Measurements from ENCODE around the gene GPR137. TPM values are rescaled to one million over a fixed set of nuclear protein-coding genes. Genes with fewer than 3 reads are reported as not detected.

GPR137 gene
- total RNA-seq, 4 donors from 2014 or later, result 12.5 to 25.7 (median 20.0) TPM

GRCh38 chr11:64251753-64252002, 34.0 kb upstream of the GPR137 start:
- peaks cover 0 to 64% (median 26%) of the 10 kb centered on the region in 4 donors for H3K4me1 ChIP-seq
- H3K27ac ChIP-seq, result peak overlapping the region; percentile 60 to 89 (median 74)
- TF ChIP-seq EP300 (IDR thresholded peaks at IDR 0.05), result no peak
- TF ChIP-seq, protein P1, sequence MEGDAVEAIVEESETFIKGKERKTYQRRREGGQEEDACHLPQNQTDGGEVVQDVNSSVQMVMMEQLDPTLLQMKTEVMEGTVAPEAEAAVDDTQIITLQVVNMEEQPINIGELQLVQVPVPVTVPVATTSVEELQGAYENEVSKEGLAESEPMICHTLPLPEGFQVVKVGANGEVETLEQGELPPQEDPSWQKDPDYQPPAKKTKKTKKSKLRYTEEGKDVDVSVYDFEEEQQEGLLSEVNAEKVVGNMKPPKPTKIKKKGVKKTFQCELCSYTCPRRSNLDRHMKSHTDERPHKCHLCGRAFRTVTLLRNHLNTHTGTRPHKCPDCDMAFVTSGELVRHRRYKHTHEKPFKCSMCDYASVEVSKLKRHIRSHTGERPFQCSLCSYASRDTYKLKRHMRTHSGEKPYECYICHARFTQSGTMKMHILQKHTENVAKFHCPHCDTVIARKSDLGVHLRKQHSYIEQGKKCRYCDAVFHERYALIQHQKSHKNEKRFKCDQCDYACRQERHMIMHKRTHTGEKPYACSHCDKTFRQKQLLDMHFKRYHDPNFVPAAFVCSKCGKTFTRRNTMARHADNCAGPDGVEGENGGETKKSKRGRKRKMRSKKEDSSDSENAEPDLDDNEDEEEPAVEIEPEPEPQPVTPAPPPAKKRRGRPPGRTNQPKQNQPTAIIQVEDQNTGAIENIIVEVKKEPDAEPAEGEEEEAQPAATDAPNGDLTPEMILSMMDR (IDR thresholded peaks at IDR 0.05), result no peak
- no peak for TF ChIP-seq POLR2A (IDR thresholded peaks at IDR 0.05)
- DNase-seq (ENCODE audit: low spot score in 2 of 2), result no peak
- no peaks in the 10 kb centered on the region for H3K27me3 ChIP-seq
- WGBS, 2 donors, result 0% methylated on average over 18 of the region's 18 CpGs
- H3K36me3 ChIP-seq, result peaks cover 0 to 23% (median 0%) of the 10 kb centered on the region in 3 donors
- H3K4me3 ChIP-seq, result peak overlapping the region; percentile 57 to 96 (median 70)
- H3K9me3 ChIP-seq, result no peaks in the 10 kb centered on the region

DNA sequence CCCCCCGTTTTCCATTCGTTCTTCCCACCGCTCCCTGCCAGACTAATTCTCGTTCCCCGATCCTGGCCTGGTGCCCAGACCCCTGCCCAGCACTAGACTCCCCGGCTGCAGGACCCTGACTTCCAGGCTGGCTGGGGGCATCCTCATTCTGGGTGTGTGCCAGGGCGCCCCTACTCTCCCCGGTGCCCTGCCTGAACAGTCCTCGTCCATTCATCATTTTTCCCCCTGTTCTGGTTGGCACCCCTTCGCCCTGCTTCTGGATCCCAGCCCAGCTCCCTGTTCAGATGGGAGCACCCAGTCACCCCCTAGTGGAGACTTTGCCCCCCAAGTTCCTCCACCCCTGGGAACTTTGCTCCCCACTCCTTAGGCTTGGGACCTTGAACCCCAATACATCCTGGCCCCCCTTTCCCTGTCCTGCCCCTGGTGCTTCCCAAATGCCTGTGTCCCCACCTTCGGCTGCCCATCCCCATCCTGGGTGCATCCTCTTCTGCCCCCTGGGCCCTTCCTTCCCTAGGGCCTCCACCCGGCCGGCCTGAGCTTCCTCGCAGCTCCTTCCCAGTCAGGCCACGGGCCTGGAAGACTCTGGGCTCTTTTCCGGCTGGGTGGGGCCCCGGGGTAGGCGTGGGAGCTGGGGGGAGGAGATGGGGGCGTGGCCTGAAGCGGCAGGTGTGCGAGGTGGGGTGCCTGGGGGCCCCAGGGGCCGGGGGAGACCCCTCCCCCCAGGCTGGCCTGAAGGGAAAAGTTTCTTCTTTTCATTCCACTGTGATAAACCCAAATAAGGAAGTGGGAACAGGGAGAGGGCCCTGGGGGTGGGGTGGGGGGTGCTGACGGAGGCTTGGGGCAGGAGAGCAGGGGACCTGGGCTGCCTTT, 33.4 kb upstream of the GPR137 start:
- WGBS, 2 donors, result 3 to 9% methylated on average over 23 of the region's 23 CpGs
- H3K27me3 ChIP-seq, result no peaks in the 10 kb centered on the region
- H3K9me3 ChIP-seq, result no peaks in the 10 kb centered on the region
- peak overlapping the region; percentile 57 to 96 (median 70) for H3K4me3 ChIP-seq
- TF ChIP-seq, protein P1 (IDR thresholded peaks at IDR 0.05), result peak; percentile 14 to 42 (median 23)
- TF ChIP-seq POLR2A (IDR thresholded peaks at IDR 0.05) (no peak), EP300 (IDR thresholded peaks at IDR 0.05) (no peak)
- H3K4me1 ChIP-seq, result peaks cover 0 to 61% (median 23%) of the 10 kb centered on the region in 4 donors
- DNase-seq (ENCODE audit: low spot score in 2 of 2), result no peak
- H3K27ac ChIP-seq, result peak overlapping the region; percentile 60 to 89 (median 74)
- peaks cover 0 to 29% (median 0%) of the 10 kb centered on the region in 3 donors for H3K36me3 ChIP-seq

GRCh38 chr11:64253043-64253442, 32.6 kb upstream of the GPR137 start:
- peak overlapping the region in 2 of 4 donors; percentile 61 to 96 for H3K4me3 ChIP-seq
- peaks cover 0 to 55% (median 21%) of the 10 kb centered on the region in 4 donors for H3K4me1 ChIP-seq
- H3K27me3 ChIP-seq, result no peaks in the 10 kb centered on the region
- DNase-seq (ENCODE audit: low spot score in 2 of 2), result no peak
- WGBS, 2 donors, result 72 to 78% methylated on average over 6 to 8 of the region's 8 CpGs
- TF ChIP-seq EP300 (IDR thresholded peaks at IDR 0.05) (no peak), POLR2A (IDR thresholded peaks at IDR 0.05) (no peak)
- TF ChIP-seq, protein P1 (IDR thresholded peaks at IDR 0.05), result no peak
- peak overlapping the region in 2 of 4 donors; percentile 75 to 89 for H3K27ac ChIP-seq
- no peaks in the 10 kb centered on the region for H3K9me3 ChIP-seq
- peaks cover 0 to 37% (median 0%) of the 10 kb centered on the region in 3 donors for H3K36me3 ChIP-seq

DNA sequence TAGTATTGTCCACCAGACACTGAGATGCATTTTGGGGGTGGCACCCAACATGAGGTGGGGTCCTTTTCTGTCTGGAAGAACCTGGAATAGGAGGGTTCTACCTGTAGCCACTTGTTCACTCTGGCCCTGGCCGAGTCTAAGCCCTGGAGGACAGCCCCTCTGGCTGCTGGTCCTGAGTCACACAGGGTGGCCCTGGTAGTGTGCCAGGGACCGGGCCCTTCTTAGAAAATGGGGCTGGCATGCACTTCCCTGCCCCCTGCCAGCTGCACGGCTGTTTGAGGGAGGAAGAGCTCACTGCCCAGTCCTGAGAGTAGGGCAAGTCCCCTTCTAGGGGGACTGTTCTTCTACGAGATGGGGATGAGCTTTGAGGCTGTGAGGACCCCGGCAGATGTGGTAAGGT, 32.2 kb upstream of the GPR137 start:
- Histone ChIP-seq H3K27me3 (no peaks in the 10 kb centered on the region), H3K27ac (no peak overlapping the region), H3K4me3 (no peak overlapping the region), H3K36me3 (peaks cover 0 to 41% (median 0%) of the 10 kb centered on the region in 3 donors), H3K4me1 (peaks cover 0 to 50% (median 21%) of the 10 kb centered on the region in 4 donors), H3K9me3 (no peaks in the 10 kb centered on the region)
- TF ChIP-seq, protein P1 (IDR thresholded peaks at IDR 0.05), result no peak
- TF ChIP-seq EP300 (IDR thresholded peaks at IDR 0.05), result no peak
- no peak for TF ChIP-seq POLR2A (IDR thresholded peaks at IDR 0.05)
- 32 to 43% methylated on average over 5 of the region's 5 CpGs for WGBS, 2 donors
- DNase-seq (ENCODE audit: low spot score in 2 of 2), result no peak

- peaks cover 0 to 42% (median 21%) of the 10 kb centered on the region in 4 donors for H3K4me1 ChIP-seq
- TF ChIP-seq POLR2A (IDR thresholded peaks at IDR 0.05) (no peak), EP300 (IDR thresholded peaks at IDR 0.05) (no peak)
- TF ChIP-seq, protein P1 (IDR thresholded peaks at IDR 0.05), result no peak
- no peak overlapping the region for H3K4me3 ChIP-seq
- DNase-seq (ENCODE audit: low spot score in 2 of 2), result no peak
- no peak overlapping the region for H3K27ac ChIP-seq
- no peaks in the 10 kb centered on the region for H3K9me3 ChIP-seq
- no peaks in the 10 kb centered on the region for H3K27me3 ChIP-seq
- H3K36me3 ChIP-seq, result peaks cover 0 to 50% (median 6%) of the 10 kb centered on the region in 3 donors
- WGBS, 2 donors, result 69 to 81% methylated on average over 4 to 7 of the region's 7 CpGs
Observed at GRCh38 chr11:64254326-64254725, 31.3 kb upstream of the GPR137 start.

Measured in tibial nerve (tissue), 4 donors.